ENCODE results near the gene CAP2. TPM values are rescaled to one million over a fixed set of nuclear protein-coding genes. Genes with fewer than 3 reads are reported as not detected.
A peak's percentile ranks its signal among the peaks of the same experiment; 100 is the strongest.

Gene CAP2
- not detected for total RNA-seq

GRCh38 chr6:17392978-17393891, at the start of gene CAP2:
TSS of gene CAP2 (plus strand) at chr6:17393595. CDS start at chr6:17421556, 27,961 bp downstream.
- H3K4me3 Mint-ChIP-seq: peak within 1 kb of the TSS; percentile 14
- H3K4me1 Mint-ChIP-seq (ENCODE audit: low read depth in 2 of 2): peaks cover 0 to 5% of the 10 kb centered on the region in 2 donors
- no peaks in the 10 kb centered on the region for H3K9me3 Mint-ChIP-seq
- H3K36me3 Mint-ChIP-seq: no peaks in the 10 kb centered on the region
- H3K27me3 Mint-ChIP-seq: peaks cover 35 to 55% of the 10 kb centered on the region in 2 donors
- ATAC-seq: peak in 1 of 2 donors; percentile 43
- DNase-seq (ENCODE audit: low spot score): no peak
- H3K27ac Mint-ChIP-seq: no peak within 1 kb of the TSS

- Mint-ChIP-seq H3K4me1 (ENCODE audit: low read depth in 2 of 2) (no peaks in the 10 kb centered on the region), H3K27ac (no peak overlapping the region), H3K4me3 (no peak overlapping the region), H3K36me3 (no peaks in the 10 kb centered on the region), H3K27me3 (peaks cover 4 to 10% of the 10 kb centered on the region in 2 donors), H3K9me3 (peaks cover 5% of the 10 kb centered on the region)
- ATAC-seq (no peak), DNase-seq (ENCODE audit: low spot score) (no peak)
Observed at GRCh38 chr6:17347012-17347411, 46.4 kb upstream of the CAP2 start.

GRCh38 chr6:17349427-17349826, 44.0 kb upstream of the CAP2 start:
- ATAC-seq (no peak), DNase-seq (ENCODE audit: low spot score) (no peak)
- Mint-ChIP-seq H3K4me1 (ENCODE audit: low read depth in 2 of 2) (no peaks in the 10 kb centered on the region), H3K27me3 (peaks cover 2 to 11% of the 10 kb centered on the region in 2 donors), H3K27ac (no peak overlapping the region), H3K9me3 (no peaks in the 10 kb centered on the region), H3K36me3 (no peaks in the 10 kb centered on the region), H3K4me3 (no peak overlapping the region)

- Mint-ChIP-seq H3K36me3 (no peaks in the 10 kb centered on the region), H3K4me3 (no peak overlapping the region)
Observed at GRCh38 chr6:17352302-17352701, 41.1 kb upstream of the CAP2 start.

GRCh38 chr6:17353440-17354175, 39.8 kb upstream of the CAP2 start:
- Mint-ChIP-seq H3K9me3 (no peaks in the 10 kb centered on the region), H3K4me1 (ENCODE audit: low read depth in 2 of 2) (no peaks in the 10 kb centered on the region), H3K27ac (no peak overlapping the region), H3K27me3 (peaks cover 8 to 11% of the 10 kb centered on the region in 2 donors), H3K36me3 (no peaks in the 10 kb centered on the region), H3K4me3 (no peak overlapping the region)
- DNase-seq (ENCODE audit: low spot score): no peak
- ATAC-seq: no peak

More at GRCh38 chr6:17352302-17352701, 41.1 kb upstream of the CAP2 start:
- ATAC-seq (no peak), DNase-seq (ENCODE audit: low spot score) (no peak)
- Mint-ChIP-seq H3K9me3 (no peaks in the 10 kb centered on the region), H3K27ac (no peak overlapping the region), H3K4me1 (ENCODE audit: low read depth in 2 of 2) (no peaks in the 10 kb centered on the region), H3K27me3 (peaks cover 8 to 11% of the 10 kb centered on the region in 2 donors)

- H3K4me1 Mint-ChIP-seq (ENCODE audit: low read depth in 2 of 2): no peaks in the 10 kb centered on the region
- no peak overlapping the region for H3K27ac Mint-ChIP-seq
- no peak for DNase-seq (ENCODE audit: low spot score)
- H3K9me3 Mint-ChIP-seq: no peaks in the 10 kb centered on the region
- no peak for ATAC-seq
- H3K4me3 Mint-ChIP-seq: no peak overlapping the region
- H3K36me3 Mint-ChIP-seq: no peaks in the 10 kb centered on the region
- H3K27me3 Mint-ChIP-seq: peaks cover 8 to 11% of the 10 kb centered on the region in 2 donors
Observed at GRCh38 chr6:17354700-17355403, 38.5 kb upstream of the CAP2 start.

- no peaks in the 10 kb centered on the region for H3K9me3 Mint-ChIP-seq
- H3K4me1 Mint-ChIP-seq (ENCODE audit: low read depth in 2 of 2): no peaks in the 10 kb centered on the region
- H3K27me3 Mint-ChIP-seq: peaks cover 8 to 11% of the 10 kb centered on the region in 2 donors
- H3K27ac Mint-ChIP-seq: no peak overlapping the region
- no peak for ATAC-seq
- H3K4me3 Mint-ChIP-seq: no peak overlapping the region
- H3K36me3 Mint-ChIP-seq: no peaks in the 10 kb centered on the region
- no peak for DNase-seq (ENCODE audit: low spot score)
Observed at GRCh38 chr6:17355404-17355774, 38.0 kb upstream of the CAP2 start.

GRCh38 chr6:17358515-17358914, 34.9 kb upstream of the CAP2 start:
- Mint-ChIP-seq H3K27me3 (peaks cover 3 to 6% of the 10 kb centered on the region in 2 donors), H3K27ac (no peak overlapping the region), H3K4me3 (no peak overlapping the region), H3K4me1 (ENCODE audit: low read depth in 2 of 2) (no peaks in the 10 kb centered on the region), H3K9me3 (no peaks in the 10 kb centered on the region), H3K36me3 (no peaks in the 10 kb centered on the region)
- DNase-seq (ENCODE audit: low spot score) (no peak), ATAC-seq (no peak)

GRCh38 chr6:17360564-17360963, 32.8 kb upstream of the CAP2 start:
- ATAC-seq: no peak
- H3K36me3 Mint-ChIP-seq: no peaks in the 10 kb centered on the region
- no peak overlapping the region for H3K4me3 Mint-ChIP-seq
- no peaks in the 10 kb centered on the region for H3K4me1 Mint-ChIP-seq (ENCODE audit: low read depth in 2 of 2)
- no peaks in the 10 kb centered on the region for H3K9me3 Mint-ChIP-seq
- no peak for DNase-seq (ENCODE audit: low spot score)
- H3K27ac Mint-ChIP-seq: no peak overlapping the region
- no peaks in the 10 kb centered on the region for H3K27me3 Mint-ChIP-seq

GRCh38 chr6:17361013-17361412, 32.4 kb upstream of the CAP2 start:
- peaks cover 0 to 3% of the 10 kb centered on the region in 2 donors for H3K27me3 Mint-ChIP-seq
- H3K4me1 Mint-ChIP-seq (ENCODE audit: low read depth in 2 of 2): no peaks in the 10 kb centered on the region
- no peak for ATAC-seq
- DNase-seq (ENCODE audit: low spot score): no peak
- no peak overlapping the region for H3K27ac Mint-ChIP-seq
- no peaks in the 10 kb centered on the region for H3K9me3 Mint-ChIP-seq
- H3K4me3 Mint-ChIP-seq: no peak overlapping the region
- no peaks in the 10 kb centered on the region for H3K36me3 Mint-ChIP-seq

GRCh38 chr6:17365961-17366360, 27.4 kb upstream of the CAP2 start:
- ATAC-seq (no peak), DNase-seq (ENCODE audit: low spot score) (no peak)
- H3K27me3 Mint-ChIP-seq: peaks cover 0 to 5% of the 10 kb centered on the region in 2 donors
- H3K4me1 Mint-ChIP-seq (ENCODE audit: low read depth in 2 of 2): no peaks in the 10 kb centered on the region
- H3K4me3 Mint-ChIP-seq: no peak overlapping the region
- H3K27ac Mint-ChIP-seq: no peak overlapping the region
- no peaks in the 10 kb centered on the region for H3K9me3 Mint-ChIP-seq
- H3K36me3 Mint-ChIP-seq: peaks cover 9% of the 10 kb centered on the region

GRCh38 chr6:17367868-17368267, 25.5 kb upstream of the CAP2 start:
- Mint-ChIP-seq H3K27me3 (peaks cover 0 to 5% of the 10 kb centered on the region in 2 donors), H3K27ac (no peak overlapping the region), H3K4me1 (ENCODE audit: low read depth in 2 of 2) (no peaks in the 10 kb centered on the region), H3K4me3 (no peak overlapping the region), H3K36me3 (peaks cover 9% of the 10 kb centered on the region), H3K9me3 (no peaks in the 10 kb centered on the region)
- ATAC-seq: no peak
- no peak for DNase-seq (ENCODE audit: low spot score)

- no peak overlapping the region for H3K4me3 Mint-ChIP-seq
- no peak for ATAC-seq
- no peak overlapping the region for H3K27ac Mint-ChIP-seq
- H3K27me3 Mint-ChIP-seq: peaks cover 4 to 8% of the 10 kb centered on the region in 2 donors
- no peaks in the 10 kb centered on the region for H3K4me1 Mint-ChIP-seq (ENCODE audit: low read depth in 2 of 2)
- H3K9me3 Mint-ChIP-seq: no peaks in the 10 kb centered on the region
- DNase-seq (ENCODE audit: low spot score): no peak
- no peaks in the 10 kb centered on the region for H3K36me3 Mint-ChIP-seq
Observed at GRCh38 chr6:17381424-17382147, 11.8 kb upstream of the CAP2 start.
